HK-2 (cell line): Measurements from ENCODE around the gene SPRY2.

ENCODE experiments used
- DNase-seq: peaks from one replicate; pipeline ENCODE4 v3.0.0-alpha.2; 2018; ENCODE audit not compliant: unreplicated experiment

SPRY2 gene, protein sequence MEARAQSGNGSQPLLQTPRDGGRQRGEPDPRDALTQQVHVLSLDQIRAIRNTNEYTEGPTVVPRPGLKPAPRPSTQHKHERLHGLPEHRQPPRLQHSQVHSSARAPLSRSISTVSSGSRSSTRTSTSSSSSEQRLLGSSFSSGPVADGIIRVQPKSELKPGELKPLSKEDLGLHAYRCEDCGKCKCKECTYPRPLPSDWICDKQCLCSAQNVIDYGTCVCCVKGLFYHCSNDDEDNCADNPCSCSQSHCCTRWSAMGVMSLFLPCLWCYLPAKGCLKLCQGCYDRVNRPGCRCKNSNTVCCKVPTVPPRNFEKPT

DNA sequence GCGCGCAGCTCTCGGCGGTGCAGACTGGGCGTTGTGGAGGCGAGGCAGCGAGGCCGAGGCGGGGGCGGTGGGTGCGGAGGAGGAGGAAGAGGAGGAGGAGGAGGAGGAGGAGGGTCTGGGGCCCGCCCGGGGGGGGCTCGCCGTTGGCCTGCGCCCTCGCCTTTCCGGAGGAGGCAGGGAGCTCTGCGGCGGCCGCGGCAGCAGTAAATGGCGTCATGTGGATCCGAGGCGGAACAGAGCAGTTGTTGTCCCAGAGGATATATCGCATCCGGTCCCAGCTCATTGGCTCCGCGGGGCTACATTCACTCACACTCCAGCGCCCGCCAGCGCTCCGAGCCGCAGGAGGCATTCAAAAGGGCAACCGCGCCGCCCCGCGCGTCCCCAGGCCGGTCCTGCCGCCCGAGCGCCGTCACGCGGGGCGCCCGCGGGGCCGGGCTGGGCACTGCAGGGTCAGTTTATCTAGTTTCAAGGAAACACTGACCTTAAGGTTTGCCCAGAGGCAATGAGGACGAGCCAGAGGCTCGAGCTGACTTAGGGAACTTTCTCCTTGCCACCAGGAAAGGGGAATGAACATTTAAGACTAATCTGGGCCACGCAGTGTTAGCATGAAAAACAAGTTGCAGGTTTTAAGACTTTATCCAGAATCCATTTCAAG, at the start of gene SPRY2:
Gene SPRY2 (minus strand): TSS at position 26 of the 655 bp plus-strand sequence. CDS start 3,421 bp downstream, outside the sequence.
- peak; percentile 89 for DNase-seq

DNA sequence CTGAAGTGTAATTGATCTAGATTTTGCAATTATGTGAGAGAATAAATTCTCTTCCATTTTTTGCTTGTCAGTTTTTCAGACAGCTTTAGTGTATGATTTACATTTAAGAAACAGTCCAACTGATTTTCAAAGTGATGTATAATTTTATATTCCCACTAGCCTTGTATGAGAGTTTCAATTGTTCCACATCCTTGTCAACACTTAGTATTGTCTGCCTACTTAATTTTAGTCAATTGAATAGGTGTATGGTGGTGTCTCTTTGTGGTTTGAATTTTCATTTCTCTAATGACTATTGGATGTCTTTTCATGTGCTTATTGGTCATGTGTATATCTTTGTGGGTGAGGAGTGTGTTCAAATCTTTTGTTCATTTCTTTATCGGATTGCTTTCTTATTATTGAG, 49.4 kb upstream of the SPRY2 start:
- no peak for DNase-seq

DNA sequence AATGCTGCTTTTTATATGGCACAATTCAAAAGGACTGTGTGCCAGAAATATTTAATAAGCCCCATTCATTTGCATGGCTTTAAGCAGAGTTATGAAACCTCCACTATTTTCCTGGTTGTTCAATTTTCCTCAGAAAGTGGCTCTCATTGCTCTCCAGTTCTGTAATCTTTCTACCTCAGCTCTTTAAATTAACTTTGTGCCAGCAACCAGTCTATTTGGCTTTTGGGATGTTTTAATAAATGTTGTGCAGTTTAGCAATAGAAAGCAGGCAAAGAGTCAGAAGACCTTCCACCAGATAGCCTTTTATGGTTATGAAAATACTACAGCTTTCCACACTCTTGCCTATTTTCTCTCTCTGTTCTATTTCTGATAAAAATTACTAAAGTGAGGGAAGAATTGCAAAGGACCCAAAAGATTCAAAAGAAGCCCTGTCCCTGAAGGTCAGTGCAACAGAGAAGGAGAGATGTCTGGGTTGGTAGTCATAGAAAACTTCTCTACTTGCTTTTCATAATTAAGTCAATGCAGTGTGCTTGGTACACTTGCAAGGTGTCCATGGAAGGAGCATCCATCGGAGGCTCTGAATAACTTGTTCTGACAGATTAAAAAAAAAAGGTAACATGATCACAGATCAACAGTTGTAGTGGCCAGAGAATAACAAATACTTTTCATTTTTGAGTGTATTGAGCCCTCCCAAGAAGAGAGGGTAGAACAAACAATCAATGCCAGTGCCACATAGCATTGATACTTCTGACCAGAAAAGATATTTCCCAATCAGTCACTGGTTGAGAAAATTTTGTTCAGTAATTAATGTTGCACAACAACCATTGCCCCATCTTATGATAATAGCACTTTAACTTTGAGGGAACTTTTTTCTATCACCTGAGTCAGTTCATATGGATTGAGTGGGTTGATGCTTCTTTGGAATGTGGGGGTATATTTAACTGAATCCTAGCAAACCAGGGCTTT, 48.4 kb upstream of the SPRY2 start:
- DNase-seq = no peak

DNA sequence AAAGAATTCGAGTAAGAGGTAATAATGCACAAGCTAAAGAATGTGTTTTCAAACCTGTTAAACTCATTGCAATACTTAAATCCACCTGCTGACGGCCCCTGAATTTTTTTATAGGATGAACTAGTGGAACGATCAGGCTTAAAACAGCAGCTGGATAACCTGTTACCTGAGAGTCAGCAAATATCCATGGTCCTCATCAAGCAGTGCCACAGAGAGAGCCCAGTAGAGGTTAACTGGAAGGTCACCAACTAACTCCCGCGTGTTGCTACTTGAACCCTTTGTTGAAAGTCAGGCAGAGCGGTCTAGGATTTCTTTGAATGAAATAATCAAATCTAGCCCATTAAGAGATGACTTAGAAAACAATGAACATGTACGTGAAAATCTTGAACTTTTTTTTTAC, 47.6 kb upstream of the SPRY2 start:
- DNase-seq = no peak

GRCh38 chr13:80386592-80386991, 45.7 kb upstream of the SPRY2 start:
- no peak for DNase-seq

GRCh38 chr13:80386002-80386401, 45.1 kb upstream of the SPRY2 start:
- DNase-seq = no peak

DNA sequence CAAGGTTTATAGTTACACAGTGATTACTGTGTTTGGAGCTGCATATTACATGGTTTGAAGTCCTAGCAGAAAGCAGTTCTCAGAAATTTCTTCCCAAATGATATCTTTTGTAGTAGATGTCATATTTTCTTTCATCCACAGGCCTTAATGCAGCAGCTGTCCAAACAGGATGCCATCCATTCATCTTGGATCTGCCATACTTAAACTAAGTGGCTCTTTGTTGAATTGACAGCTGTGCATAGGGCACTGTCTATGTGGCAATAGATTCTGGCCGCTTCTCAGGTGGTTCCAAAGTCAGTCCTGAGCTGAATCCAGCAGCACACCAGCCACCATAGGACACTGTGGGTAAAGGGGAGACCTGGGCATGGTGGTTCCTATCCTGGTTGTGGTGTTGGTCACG, 41.6 kb upstream of the SPRY2 start:
- no peak for DNase-seq

DNA sequence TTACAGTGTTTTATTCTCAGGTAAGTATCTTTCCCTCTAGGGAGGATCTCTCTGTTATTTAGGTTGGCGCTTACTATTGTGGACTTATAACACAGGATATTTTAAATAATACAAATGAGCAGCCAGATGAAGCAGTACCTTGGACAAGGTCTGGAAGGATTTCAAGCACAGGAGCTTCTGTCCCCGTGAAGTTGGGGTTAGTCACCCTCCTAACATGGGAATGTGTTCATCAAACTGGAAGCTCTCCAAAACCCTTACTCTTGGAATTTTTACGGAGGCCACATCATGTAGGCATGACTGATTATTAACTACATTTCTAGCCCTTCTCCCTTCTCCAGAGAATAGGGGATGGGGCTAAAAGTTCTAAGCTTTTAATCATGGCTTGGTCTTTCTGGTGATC, 38.3 kb upstream of the SPRY2 start:
- peak; percentile 39 for DNase-seq

- no peak for DNase-seq
Observed at GRCh38 chr13:80376554-80376953, 35.6 kb upstream of the SPRY2 start.

GRCh38 chr13:80374901-80375300, 34.0 kb upstream of the SPRY2 start:
- DNase-seq = no peak

- DNase-seq = no peak
Observed at GRCh38 chr13:80374444-80374843, 33.5 kb upstream of the SPRY2 start.

DNA sequence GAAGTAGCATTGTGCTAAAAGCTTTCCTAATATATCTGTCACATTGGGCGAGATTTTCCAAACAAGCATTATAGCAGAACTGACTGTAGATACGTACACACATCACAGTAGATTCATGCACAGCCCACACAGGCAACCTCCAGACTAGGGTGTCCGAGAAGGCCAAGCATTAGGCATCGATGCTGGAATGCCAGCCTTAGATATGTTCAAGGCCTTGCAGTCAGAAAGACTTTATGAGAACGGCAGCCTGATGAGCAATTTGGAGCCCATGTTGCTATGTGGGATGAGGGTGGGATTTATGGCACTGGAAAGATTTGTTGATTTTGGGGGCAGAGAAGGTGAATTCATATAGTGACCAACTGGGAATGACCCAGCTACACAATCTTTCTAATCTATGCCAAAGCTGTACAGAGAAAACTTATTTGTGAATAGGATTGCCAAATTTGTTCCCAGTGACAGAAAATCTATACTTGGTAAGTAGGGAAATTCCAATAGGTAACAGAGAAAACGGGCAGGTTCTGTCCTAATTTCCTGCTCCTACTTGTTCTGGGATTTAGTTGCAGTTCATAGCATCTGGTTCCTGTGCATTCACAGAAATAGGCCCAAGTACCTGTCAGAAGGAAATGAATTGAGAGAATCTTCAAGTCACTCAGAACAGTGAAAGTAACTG, 31.0 kb upstream of the SPRY2 start:
- no peak for DNase-seq

- DNase-seq = no peak
Observed at GRCh38 chr13:80367473-80367872, 26.5 kb upstream of the SPRY2 start.

GRCh38 chr13:80363890-80364503, 23.1 kb upstream of the SPRY2 start:
- DNase-seq = no peak

DNA sequence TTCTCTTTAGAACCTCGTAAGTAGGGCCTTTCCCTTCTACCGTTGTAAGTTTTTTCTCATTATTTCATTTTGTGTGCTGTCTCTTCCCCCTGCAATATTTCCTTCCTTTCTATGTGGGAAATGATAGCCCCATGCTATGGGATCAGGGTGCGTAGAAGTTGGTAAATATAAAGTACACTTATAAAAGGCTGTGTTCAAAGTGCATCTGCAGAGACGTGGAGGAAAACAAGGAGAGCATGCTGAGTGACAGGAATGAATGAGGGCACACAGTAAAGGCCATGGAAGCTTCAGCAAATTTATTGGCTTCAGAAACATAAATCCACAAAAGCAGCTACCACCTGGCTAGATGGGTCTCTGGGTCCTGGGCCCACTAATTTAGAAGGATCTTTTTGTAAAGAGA, 21.6 kb upstream of the SPRY2 start:
- no peak for DNase-seq

DNA sequence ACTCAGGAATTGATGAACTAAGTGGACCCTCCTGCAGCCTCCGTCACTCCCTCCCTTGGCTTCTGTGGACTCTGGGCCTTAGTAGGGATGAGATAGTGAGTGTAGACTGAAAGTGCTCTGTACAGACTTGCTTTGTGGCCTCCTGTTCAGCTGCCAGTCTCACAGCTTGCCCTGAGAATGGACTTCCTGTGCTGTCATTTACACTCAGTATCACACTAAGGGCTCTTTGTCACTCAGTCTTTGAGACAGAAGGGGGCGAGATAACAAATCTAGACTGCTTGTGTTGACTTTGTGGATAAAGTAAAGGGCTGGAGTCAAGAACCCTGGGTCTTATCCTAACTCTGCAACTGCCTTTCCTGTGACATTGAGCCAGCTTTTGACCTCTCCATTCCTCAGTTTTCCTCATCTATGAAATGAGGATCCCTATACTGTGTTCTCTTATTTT, 21.0 kb upstream of the SPRY2 start:
- no peak for DNase-seq

GRCh38 chr13:80361298-80361697, 20.4 kb upstream of the SPRY2 start:
- DNase-seq = no peak

GRCh38 chr13:80360453-80360800, 19.5 kb upstream of the SPRY2 start:
- DNase-seq = no peak

- DNase-seq = no peak
Observed at GRCh38 chr13:80359778-80360452, 19.0 kb upstream of the SPRY2 start.

GRCh38 chr13:80359414-80359777, 18.5 kb upstream of the SPRY2 start:
- no peak for DNase-seq
